ENCODE measurements around the gene PRKG1. TPM values are rescaled to one million over a fixed set of nuclear protein-coding genes. Genes with fewer than 3 reads are reported as not detected.

Gene PRKG1
- total and polyA plus RNA-seq, 12 donors = 3.8 to 48.1 (median 29.9) TPM

GRCh38 chr10:51108406-51108805, 34.1 kb downstream of the PRKG1 start:
- H3K36me3 ChIP-seq = no peaks in the 10 kb centered on the region
- H3K9me3 ChIP-seq = no peaks in the 10 kb centered on the region
- intact Hi-C loops (cut with DNase I) = no loop called here
- no peak overlapping the region for H3K27ac ChIP-seq
- 56 to 59% methylated on average over 1 of the region's 1 CpG for WGBS, 2 donors
- H3K4me3 ChIP-seq = no peak overlapping the region
- peak in 2 of 8 donors; percentile 51 to 81 for ATAC-seq
- peaks cover 0 to 28% (median 5%) of the 10 kb centered on the region in 9 donors for H3K4me1 ChIP-seq
- H3K27me3 ChIP-seq = no peaks in the 10 kb centered on the region
- TF ChIP-seq CTCF (IDR thresholded peaks at IDR 0.05) = no peak
- peak in 1 of 2 donors; percentile 16 for DNase-seq

GRCh38 chr10:51109801-51110533, 35.7 kb downstream of the PRKG1 start:
- H3K9me3 ChIP-seq = no peaks in the 10 kb centered on the region
- ATAC-seq = no peak
- no peaks in the 10 kb centered on the region for H3K27me3 ChIP-seq
- peaks cover 0 to 29% (median 5%) of the 10 kb centered on the region in 9 donors for H3K4me1 ChIP-seq
- no peak for TF ChIP-seq CTCF (IDR thresholded peaks at IDR 0.05)
- H3K36me3 ChIP-seq = no peaks in the 10 kb centered on the region
- no peak overlapping the region for H3K4me3 ChIP-seq
- H3K27ac ChIP-seq = no peak overlapping the region
- 74 to 79% methylated on average over 4 of the region's 4 CpGs for WGBS, 2 donors
- intact Hi-C loops (cut with DNase I) = no loop called here
- DNase-seq = no peak

- Histone ChIP-seq H3K27me3 (no peaks in the 10 kb centered on the region), H3K4me3 (no peak overlapping the region), H3K4me1 (peaks cover 0 to 40% (median 7%) of the 10 kb centered on the region in 9 donors), H3K27ac (no peak overlapping the region), H3K9me3 (no peaks in the 10 kb centered on the region), H3K36me3 (no peaks in the 10 kb centered on the region)
- WGBS, 2 donors = 90 to 92% methylated on average over 4 of the region's 4 CpGs
- DNase-seq (no peak), ATAC-seq (no peak)
- no peak for TF ChIP-seq CTCF (IDR thresholded peaks at IDR 0.05)
- intact Hi-C loops (cut with DNase I) = no loop called here
These were observed 37.7 kb downstream of the PRKG1 start for GRCh38 chr10:51112013-51112412.

- Histone ChIP-seq H3K4me3 (no peak overlapping the region), H3K27me3 (no peaks in the 10 kb centered on the region), H3K4me1 (peaks cover 1 to 50% (median 16%) of the 10 kb centered on the region in 9 donors), H3K36me3 (no peaks in the 10 kb centered on the region), H3K27ac (no peak overlapping the region), H3K9me3 (no peaks in the 10 kb centered on the region)
- intact Hi-C loops (cut with DNase I) = no loop called here
- DNase-seq = no peak
- 87 to 88% methylated on average over 1 of the region's 1 CpG for WGBS, 2 donors
- no peak for ATAC-seq
- no peak for TF ChIP-seq CTCF (IDR thresholded peaks at IDR 0.05)
These were observed 38.7 kb downstream of the PRKG1 start for GRCh38 chr10:51113007-51113406.
